Right ventricle myocardium superior (tissue), 1 donor: ENCODE results near the gene BABAM2. TPM values are rescaled to one million over a fixed set of nuclear protein-coding genes. Genes with fewer than 3 reads are reported as not detected.
"Not testable (repeated sequence)": the region's sequence is repeated elsewhere in the genome, so short reads cannot be mapped to it uniquely, and the experiment has no call there.

Experiments
- ATAC-seq: fragments of 200-7000 bp; cut with Tn5 transposase; one replicate; pipeline ENCODE4 v1.9.1; 2020; ENCODE audit warnings: mild to moderate bottlenecking; ENCODE audit not compliant: poor library complexity
- DNase-seq: peaks from one replicate; pipeline ENCODE4 v3.0.0-alpha.2; 2020
- intact Hi-C: fragments of 100-400 bp; cut with DNase I; formaldehyde crosslinking; loops from one replicate; pipeline ENCODE4 v1.11.2; 2022
- total RNA-seq: library from RNA; stranded (reverse); fragmentation: NEBNext Ultra II Directional; extraction: Animal tissue kit (Norgen Biotek cat#: 25700); gene quantifications from one replicate; pipeline ENCODE4 v1.2.1, GENCODE V29; 2021
- donor health status: DM: no; HTN: yes; CAD: no; lungs with severe emphysema.

The BABAM2 gene
- total RNA-seq, 1 donor from 2014 or later, result 51.3 TPM

- no peak for DNase-seq
- intact Hi-C loops, result no loop called here
- no peak for ATAC-seq
Observed at GRCh38 chr2:28228434-28228995, 338.0 kb downstream of the BABAM2 start.

GRCh38 chr2:28231110-28231631, 340.6 kb downstream of the BABAM2 start:
- intact Hi-C loops, result no loop called here
- DNase-seq (peak; percentile 53), ATAC-seq (peak; percentile 82)

GRCh38 chr2:28232295-28232694, 341.8 kb downstream of the BABAM2 start:
- no peak for DNase-seq
- intact Hi-C loops, result no loop called here
- no peak for ATAC-seq

GRCh38 chr2:28233164-28233676, 342.7 kb downstream of the BABAM2 start:
- ATAC-seq, result no peak
- intact Hi-C loops, result no loop called here
- no peak for DNase-seq

GRCh38 chr2:28234807-28235206, 344.3 kb downstream of the BABAM2 start:
- intact Hi-C loops, result no loop called here
- no peak for DNase-seq
- no peak for ATAC-seq

GRCh38 chr2:28239207-28239606, 348.7 kb downstream of the BABAM2 start:
- DNase-seq (no peak), ATAC-seq (peak; percentile 38)
- intact Hi-C loops, result no loop called here

- intact Hi-C loops, result no loop called here
- no peak for DNase-seq
- no peak for ATAC-seq
Observed at GRCh38 chr2:28240937-28241336, 350.4 kb downstream of the BABAM2 start.

GRCh38 chr2:28247290-28247689, 356.8 kb downstream of the BABAM2 start:
- DNase-seq (no peak), ATAC-seq (no peak)
- intact Hi-C loops, result no loop called here

GRCh38 chr2:28247734-28248133, 357.2 kb downstream of the BABAM2 start:
- intact Hi-C loops, result no loop called here
- ATAC-seq, result peak; percentile 60
- DNase-seq, result no peak

GRCh38 chr2:28248511-28248910, 358.0 kb downstream of the BABAM2 start:
- DNase-seq (no peak), ATAC-seq (no peak)

GRCh38 chr2:28250006-28250405, 359.5 kb downstream of the BABAM2 start:
- intact Hi-C loops, result no loop called here
- ATAC-seq, result no peak
- no peak for DNase-seq

More at GRCh38 chr2:28248511-28248910, 358.0 kb downstream of the BABAM2 start:
- intact Hi-C loops, result no loop called here

GRCh38 chr2:28251337-28251736, 360.8 kb downstream of the BABAM2 start:
- DNase-seq (no peak), ATAC-seq (no peak)
- intact Hi-C loops, result no loop called here

GRCh38 chr2:28252311-28252710, 361.8 kb downstream of the BABAM2 start:
- intact Hi-C loops, result no loop called here
- DNase-seq, result no peak
- ATAC-seq, result no peak

- intact Hi-C loops, result no loop called here
- no peak for ATAC-seq
- no peak for DNase-seq
Observed at GRCh38 chr2:28253543-28253942, 363.0 kb downstream of the BABAM2 start.

GRCh38 chr2:28255231-28255630, 364.7 kb downstream of the BABAM2 start:
- ATAC-seq, intact Hi-C loops, DNase-seq: not testable (repeated sequence)

- intact Hi-C loops, result no loop called here
- DNase-seq (no peak), ATAC-seq (no peak)
Observed at GRCh38 chr2:28257182-28257581, 366.7 kb downstream of the BABAM2 start.

GRCh38 chr2:28259226-28259625, 368.7 kb downstream of the BABAM2 start:
- ATAC-seq, intact Hi-C loops, DNase-seq: not testable (repeated sequence)

GRCh38 chr2:28263690-28264089, 373.2 kb downstream of the BABAM2 start:
- DNase-seq (no peak), ATAC-seq (no peak)
- intact Hi-C loops, result no loop called here

- ATAC-seq (no peak), DNase-seq (no peak)
- intact Hi-C loops, result no loop called here
Observed at GRCh38 chr2:28267282-28267681, 376.8 kb downstream of the BABAM2 start.

- peak; percentile 61 for ATAC-seq
- intact Hi-C loops, result no loop called here
- DNase-seq, result no peak
Observed at GRCh38 chr2:28268386-28268785, 377.9 kb downstream of the BABAM2 start.
